ENCODE results near the gene TENM4.

GRCh38 chr11:79330651-79331050, 110.2 kb downstream of the TENM4 start:
- TF ChIP-seq CTCF (IDR thresholded peaks at IDR 0.05; ENCODE audit: low read depth, low read length, missing input control), result no peak
- TF ChIP-seq RXRA (IDR thresholded peaks at IDR 0.05), result no peak
- TF ChIP-seq SP1 (IDR thresholded peaks at IDR 0.05), result no peak
- TF ChIP-seq NR2F2 (IDR thresholded peaks at IDR 0.05), result no peak
- TF ChIP-seq REST (IDR thresholded peaks at IDR 0.05), result no peak
- no peak for TF ChIP-seq EGR1 (IDR thresholded peaks at IDR 0.05; ENCODE audit: low read depth in 2 of 2)
- TF ChIP-seq TAF1 (conservative IDR thresholded peaks at IDR 0.05), result no peak
- no peak for TF ChIP-seq GABPA (IDR thresholded peaks at IDR 0.05 in 1 of 2, conservative IDR thresholded peaks at IDR 0.05 in 1 of 2)
- TF ChIP-seq, protein P1, sequence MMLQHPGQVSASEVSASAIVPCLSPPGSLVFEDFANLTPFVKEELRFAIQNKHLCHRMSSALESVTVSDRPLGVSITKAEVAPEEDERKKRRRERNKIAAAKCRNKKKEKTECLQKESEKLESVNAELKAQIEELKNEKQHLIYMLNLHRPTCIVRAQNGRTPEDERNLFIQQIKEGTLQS (IDR thresholded peaks at IDR 0.05), result no peak
- no peak for TF ChIP-seq JUND (IDR thresholded peaks at IDR 0.05)
- no peak for TF ChIP-seq HNF4A (conservative IDR thresholded peaks at IDR 0.05)
